PC-9 (cell line): ENCODE data around the gene HOXD11. TPM values are rescaled to one million over a fixed set of nuclear protein-coding genes. Genes with fewer than 3 reads are reported as not detected.

Experiments used
- BruUV-seq: library from RNA; stranded (reverse); fragments of 400-500 nt; replicated peaks from 2 replicates; lab custom pipeline; 2021; lab: Mats Ljungman, UMichigan
- CTCF ChIA-PET: fragments of 300-600 bp; sonication (Branson Sonifier 250); formaldehyde crosslinking; loops from one replicate; lab custom pipeline; 2022; ENCODE audit warnings: antibody characterized with exemption; lab: Charles Lee
- POLR2A ChIA-PET: fragments of 300-600 bp; sonication (Branson Sonifier 250); formaldehyde crosslinking; loops from one replicate; lab custom pipeline; 2022; ENCODE audit warnings: antibody characterized with exemption; ENCODE audit not compliant: unreplicated experiment; lab: Charles Lee
- DNase-seq, 2 experiments: peaks; one replicate each; pipeline versions ENCODE4 v3.0.0 to v3.0.0-alpha.2; 2015 to 2022; ENCODE audit warnings: mixed read lengths in 1 of 2
- H2AFZ ChIP-seq: fragments of 200-600 bp; sonication (generic); 2 replicates; pipeline ENCODE4 v1.8.1; 2017; ENCODE audit warnings: antibody characterized with exemption
- H3F3A ChIP-seq: fragments of 200-600 bp; sonication (generic); 2 replicates; pipeline ENCODE4 v1.8.1; 2017; ENCODE audit warnings: antibody characterized with exemption, mild to moderate bottlenecking, low read depth; ENCODE audit not compliant: insufficient read depth
- H3K27ac ChIP-seq: fragments of 200-600 bp; sonication (generic); 2 replicates; pipeline ENCODE4 v1.6.1; 2016; ENCODE audit warnings: mixed run types
- H3K27me3 ChIP-seq: fragments of 200-600 bp; sonication (generic); 2 replicates; pipeline ENCODE4 v1.6.1; 2016; ENCODE audit warnings: low read depth, mixed run types; ENCODE audit not compliant: insufficient read depth
- H3K36me3 ChIP-seq: fragments of 200-600 bp; sonication (generic); 2 replicates; pipeline ENCODE4 v1.6.1; 2016; ENCODE audit warnings: low read depth, mixed run types
- H3K4me1 ChIP-seq: fragments of 200-600 bp; sonication (generic); replicated peaks from 2 replicates; pipeline ENCODE4 v1.6.1; 2016; ENCODE audit warnings: mixed run types; ENCODE audit not compliant: insufficient read depth
- H3K4me2 ChIP-seq: fragments of 200-600 bp; sonication (generic); 2 replicates; pipeline ENCODE4 v1.6.1; 2017; ENCODE audit warnings: mixed run types
- H3K4me3 ChIP-seq: fragments of 200-600 bp; sonication (generic); 2 replicates; pipeline ENCODE4 v1.6.1; 2016; ENCODE audit warnings: mixed run types
- H3K79me2 ChIP-seq: fragments of 200-600 bp; sonication (generic); 2 replicates; pipeline ENCODE4 v1.6.1; 2017; ENCODE audit warnings: low read depth, mixed run types
- H3K9me2 ChIP-seq: fragments of 200-600 bp; sonication (generic); 2 replicates; pipeline ENCODE4 v1.8.1; 2017; ENCODE audit warnings: mild to moderate bottlenecking; ENCODE audit not compliant: insufficient read depth
- H3K9me3 ChIP-seq: fragments of 200-600 bp; sonication (generic); 2 replicates; pipeline ENCODE4 v1.8.1; 2016; ENCODE audit warnings: low read depth; ENCODE audit not compliant: insufficient read depth
- H4K20me1 ChIP-seq: fragments of 200-600 bp; sonication (generic); 2 replicates; pipeline ENCODE4 v1.8.1; 2017; ENCODE audit not compliant: insufficient read depth
- EZH2 ChIP-seq: fragments of 200-600 bp; sonication (generic); IDR thresholded peaks from 2 replicates; pipeline ENCODE4 v1.8.0; 2017; ENCODE audit warnings: antibody characterized with exemption, low read depth
- intact Hi-C: fragments of 100-400 bp; cut with micrococcal nuclease; formaldehyde crosslinking; loops from one replicate; pipeline ENCODE4 v1.10.0; 2022; ENCODE audit not compliant: unreplicated experiment
- total RNA-seq: library from RNA; stranded (reverse); gene quantifications from 2 replicates; pipeline ENCODE4 v1.2.3, GENCODE V29; 2021
- TF ChIP-seq, protein P1 (sequence below): fragments of 200-600 bp; sonication (generic); conservative IDR thresholded peaks from 2 replicates; pipeline ENCODE4 v1.6.1; 2017; ENCODE audit warnings: mixed run types, antibody characterized with exemption, mild to moderate bottlenecking, moderate library complexity

HOXD11 gene
- total RNA-seq, 1 experiment from 2014 or later: not detected

- H3K4me1 ChIP-seq: no peaks in the 10 kb centered on the region
- no peak overlapping the region for H3K4me3 ChIP-seq
- ChIA-PET POLR2A (no interaction called here), CTCF (interaction anchor here (0.6 to 2.9 kb wide), 8 partner anchors 327 to 1117 kb away, joined by 3 to 15 read pairs (median 12); no protein-coding TSS in a partner anchor)
- no peak overlapping the region for H3K27ac ChIP-seq
- DNase-seq: no peak
- no peaks in the 10 kb centered on the region for H3F3A ChIP-seq
- TF ChIP-seq, protein P1, sequence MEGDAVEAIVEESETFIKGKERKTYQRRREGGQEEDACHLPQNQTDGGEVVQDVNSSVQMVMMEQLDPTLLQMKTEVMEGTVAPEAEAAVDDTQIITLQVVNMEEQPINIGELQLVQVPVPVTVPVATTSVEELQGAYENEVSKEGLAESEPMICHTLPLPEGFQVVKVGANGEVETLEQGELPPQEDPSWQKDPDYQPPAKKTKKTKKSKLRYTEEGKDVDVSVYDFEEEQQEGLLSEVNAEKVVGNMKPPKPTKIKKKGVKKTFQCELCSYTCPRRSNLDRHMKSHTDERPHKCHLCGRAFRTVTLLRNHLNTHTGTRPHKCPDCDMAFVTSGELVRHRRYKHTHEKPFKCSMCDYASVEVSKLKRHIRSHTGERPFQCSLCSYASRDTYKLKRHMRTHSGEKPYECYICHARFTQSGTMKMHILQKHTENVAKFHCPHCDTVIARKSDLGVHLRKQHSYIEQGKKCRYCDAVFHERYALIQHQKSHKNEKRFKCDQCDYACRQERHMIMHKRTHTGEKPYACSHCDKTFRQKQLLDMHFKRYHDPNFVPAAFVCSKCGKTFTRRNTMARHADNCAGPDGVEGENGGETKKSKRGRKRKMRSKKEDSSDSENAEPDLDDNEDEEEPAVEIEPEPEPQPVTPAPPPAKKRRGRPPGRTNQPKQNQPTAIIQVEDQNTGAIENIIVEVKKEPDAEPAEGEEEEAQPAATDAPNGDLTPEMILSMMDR: no peak
- TF ChIP-seq EZH2: no peak
- intact Hi-C loops: loop anchor here (1.0 to 5.0 kb wide), 8 partner anchors 327 to 1205 kb away; no protein-coding TSS in a partner anchor
- no peak overlapping the region for H3K4me2 ChIP-seq
- H3K79me2 ChIP-seq: no peaks in the 10 kb centered on the region
- H3K9me2 ChIP-seq: no peaks in the 10 kb centered on the region
- peaks cover 52% of the 10 kb centered on the region for H3K27me3 ChIP-seq
- BruUV-seq: no TSS peak
- no peaks in the 10 kb centered on the region for H3K36me3 ChIP-seq
- H2AFZ ChIP-seq: no peak overlapping the region
- H4K20me1 ChIP-seq: no peaks in the 10 kb centered on the region
- no peaks in the 10 kb centered on the region for H3K9me3 ChIP-seq
These were observed 20.6 kb downstream of the HOXD11 start for GRCh38 chr2:176127774-176128072.

DNA sequence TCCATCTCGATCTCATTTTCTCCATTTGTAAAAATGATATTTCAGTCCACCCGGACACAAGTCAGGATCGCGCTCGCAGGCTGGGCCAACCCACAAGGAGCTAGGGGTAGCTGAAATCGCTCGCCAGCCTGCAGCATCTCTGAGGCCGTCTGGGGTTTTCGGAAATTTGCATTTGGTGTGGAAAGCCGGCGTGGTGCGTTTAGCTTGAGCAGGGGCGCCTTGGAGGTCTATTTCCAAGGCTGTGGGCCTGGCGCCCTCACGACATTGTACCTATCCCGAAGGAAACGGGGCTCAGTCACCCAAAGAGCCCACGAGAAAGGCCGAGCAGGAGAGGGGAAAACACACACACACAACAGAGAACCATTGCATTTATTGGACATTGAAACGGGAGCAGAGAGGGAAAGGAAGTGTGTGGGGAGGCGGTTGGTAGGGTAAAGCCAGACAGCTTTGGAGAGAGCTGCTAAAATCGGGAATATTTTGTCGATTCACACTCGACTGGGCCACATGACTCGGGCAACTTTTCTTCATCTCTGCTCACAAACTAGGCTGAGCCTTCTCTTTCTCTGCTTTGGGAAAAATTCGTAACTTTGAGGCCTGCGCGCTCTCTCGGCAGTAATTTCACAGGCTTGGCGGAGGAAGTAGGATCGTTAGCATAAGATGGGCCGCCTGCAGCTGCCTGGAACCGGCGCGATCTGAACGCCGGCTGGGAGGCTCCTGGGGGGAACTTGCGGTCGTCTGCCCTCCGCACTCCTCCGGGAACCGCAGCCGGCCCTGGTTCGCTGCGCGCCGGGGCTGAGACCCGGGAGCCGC, 21.3 kb downstream of the HOXD11 start:
- TF ChIP-seq, protein P1: no peak
- no peak for TF ChIP-seq EZH2
- Histone ChIP-seq H3K27ac (no peak overlapping the region), H3K79me2 (no peaks in the 10 kb centered on the region), H2AFZ (no peak overlapping the region), H3K9me2 (no peaks in the 10 kb centered on the region), H3F3A (no peaks in the 10 kb centered on the region), H3K4me2 (no peak overlapping the region), H4K20me1 (no peaks in the 10 kb centered on the region), H3K9me3 (no peaks in the 10 kb centered on the region), H3K27me3 (peaks cover 52% of the 10 kb centered on the region), H3K36me3 (no peaks in the 10 kb centered on the region), H3K4me3 (no peak overlapping the region), H3K4me1 (no peaks in the 10 kb centered on the region)
- POLR2A ChIA-PET: interaction anchor here (0.6 kb wide), 1 partner anchor 508 kb away, joined by 3 read pairs; no protein-coding TSS in a partner anchor
- no peak for DNase-seq
- CTCF ChIA-PET: interaction anchor here (0.6 to 2.9 kb wide), 6 partner anchors 327 to 526 kb away, joined by 3 to 15 read pairs (median 10); no protein-coding TSS in a partner anchor
- no TSS peak for BruUV-seq
- intact Hi-C loops: loop anchor here (5.0 kb wide), 1 partner anchor 1204 kb away; no protein-coding TSS in a partner anchor

- TF ChIP-seq EZH2: no peak
- TF ChIP-seq, protein P1: no peak
- ChIA-PET POLR2A (interaction anchor here (0.6 kb wide), 1 partner anchor 508 kb away, joined by 3 read pairs; no protein-coding TSS in a partner anchor), CTCF (interaction anchor here (0.9 to 2.9 kb wide), 3 partner anchors 425 to 523 kb away, joined by 3 to 14 read pairs (median 3); no protein-coding TSS in a partner anchor)
- H3K4me1 ChIP-seq: no peaks in the 10 kb centered on the region
- intact Hi-C loops: loop anchor here (5.0 kb wide), 1 partner anchor 1203 kb away; no protein-coding TSS in a partner anchor
- no peaks in the 10 kb centered on the region for H3K9me2 ChIP-seq
- no peaks in the 10 kb centered on the region for H3K79me2 ChIP-seq
- no peaks in the 10 kb centered on the region for H3F3A ChIP-seq
- H3K27ac ChIP-seq: no peak within 1 kb of the TSS
- DNase-seq: peak in 1 of 2 experiments; percentile 39
- no TSS peak for BruUV-seq
- H2AFZ ChIP-seq: no peak within 1 kb of the TSS; the same call in 1 of the 2 replicates
- no peaks in the 10 kb centered on the region for H3K9me3 ChIP-seq
- H3K4me2 ChIP-seq: peak within 1 kb of the TSS; percentile 63
- H3K4me3 ChIP-seq: peak within 1 kb of the TSS; percentile 32; the same call in 1 of the 2 replicates
- no peaks in the 10 kb centered on the region for H3K36me3 ChIP-seq
- H3K27me3 ChIP-seq: peaks cover 51% of the 10 kb centered on the region
- no peaks in the 10 kb centered on the region for H4K20me1 ChIP-seq
These were observed 22.1 kb downstream of the HOXD11 start, which contains the start of gene HOXD8 for GRCh38 chr2:176128982-176129796. Gene HOXD8, plus strand, starts transcription at chr2:176129705. Its CDS starts 662 bp downstream, at chr2:176130367.
